HG03064 (cell line): Measurements from ENCODE around the gene RTL10.

Source experiments
- ATAC-seq: cut with Tn5 transposase; IDR thresholded peaks from one replicate; pipeline ENCODE4 v1.9.1; 2021; ENCODE audit warnings: low read depth; ENCODE audit not compliant: unreplicated experiment

RTL10 gene, protein sequence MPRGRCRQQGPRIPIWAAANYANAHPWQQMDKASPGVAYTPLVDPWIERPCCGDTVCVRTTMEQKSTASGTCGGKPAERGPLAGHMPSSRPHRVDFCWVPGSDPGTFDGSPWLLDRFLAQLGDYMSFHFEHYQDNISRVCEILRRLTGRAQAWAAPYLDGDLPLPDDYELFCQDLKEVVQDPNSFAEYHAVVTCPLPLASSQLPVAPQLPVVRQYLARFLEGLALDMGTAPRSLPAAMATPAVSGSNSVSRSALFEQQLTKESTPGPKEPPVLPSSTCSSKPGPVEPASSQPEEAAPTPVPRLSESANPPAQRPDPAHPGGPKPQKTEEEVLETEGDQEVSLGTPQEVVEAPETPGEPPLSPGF

GRCh38 chr22:19854778-19855503, at the start of gene RTL10, which contains the start of gene GNB1L:
TSS of gene RTL10 (minus strand) at chr22:19854874. CDS start at chr22:19852261, 2,613 bp downstream.
TSS of gene GNB1L (minus strand) at chr22:19854874. CDS start at chr22:19821355, 33,519 bp downstream.
- ATAC-seq, result peak; percentile 74

DNA sequence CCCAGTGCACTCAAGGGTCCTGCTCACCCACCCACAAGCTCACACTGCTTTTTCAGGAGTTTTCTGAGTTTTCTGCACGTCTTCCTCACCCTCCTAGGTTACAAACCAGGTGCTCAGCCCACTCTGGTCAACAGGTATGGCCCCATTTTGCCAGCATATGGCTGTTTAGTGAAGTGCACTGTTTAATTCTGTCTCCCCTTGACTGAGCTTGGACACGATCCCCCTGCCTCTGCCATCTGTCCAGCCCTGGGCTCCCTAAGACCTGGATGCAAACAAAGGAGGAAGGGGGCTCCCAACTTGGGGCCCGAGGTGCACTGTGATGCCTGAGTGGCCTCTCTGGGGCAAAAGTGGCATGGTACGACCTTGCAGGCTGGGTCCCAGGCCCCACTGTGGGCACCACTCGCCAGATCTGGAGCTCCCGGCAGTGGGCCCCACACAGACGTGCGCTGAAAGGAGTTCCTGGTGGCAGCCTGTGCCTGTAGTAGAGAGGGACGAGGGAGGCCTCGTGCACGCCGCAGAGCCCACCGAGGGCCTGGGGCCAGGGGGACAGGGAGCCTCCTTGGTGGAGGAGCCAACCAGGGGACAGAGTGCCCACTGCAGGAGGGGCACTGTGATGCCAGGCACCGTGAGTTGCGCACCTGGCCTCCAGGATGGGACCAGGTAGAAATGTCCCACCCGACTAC, 49.6 kb upstream of the RTL10 start:
- no peak for ATAC-seq

GRCh38 chr22:19903513-19903912, 48.8 kb upstream of the RTL10 start:
- ATAC-seq, result no peak

GRCh38 chr22:19903031-19903430, 48.4 kb upstream of the RTL10 start:
- ATAC-seq, result no peak

- ATAC-seq, result no peak
Measured at GRCh38 chr22:19902245-19902715, 47.6 kb upstream of the RTL10 start.

- no peak for ATAC-seq
Measured at GRCh38 chr22:19901577-19902244, 47.0 kb upstream of the RTL10 start.

DNA sequence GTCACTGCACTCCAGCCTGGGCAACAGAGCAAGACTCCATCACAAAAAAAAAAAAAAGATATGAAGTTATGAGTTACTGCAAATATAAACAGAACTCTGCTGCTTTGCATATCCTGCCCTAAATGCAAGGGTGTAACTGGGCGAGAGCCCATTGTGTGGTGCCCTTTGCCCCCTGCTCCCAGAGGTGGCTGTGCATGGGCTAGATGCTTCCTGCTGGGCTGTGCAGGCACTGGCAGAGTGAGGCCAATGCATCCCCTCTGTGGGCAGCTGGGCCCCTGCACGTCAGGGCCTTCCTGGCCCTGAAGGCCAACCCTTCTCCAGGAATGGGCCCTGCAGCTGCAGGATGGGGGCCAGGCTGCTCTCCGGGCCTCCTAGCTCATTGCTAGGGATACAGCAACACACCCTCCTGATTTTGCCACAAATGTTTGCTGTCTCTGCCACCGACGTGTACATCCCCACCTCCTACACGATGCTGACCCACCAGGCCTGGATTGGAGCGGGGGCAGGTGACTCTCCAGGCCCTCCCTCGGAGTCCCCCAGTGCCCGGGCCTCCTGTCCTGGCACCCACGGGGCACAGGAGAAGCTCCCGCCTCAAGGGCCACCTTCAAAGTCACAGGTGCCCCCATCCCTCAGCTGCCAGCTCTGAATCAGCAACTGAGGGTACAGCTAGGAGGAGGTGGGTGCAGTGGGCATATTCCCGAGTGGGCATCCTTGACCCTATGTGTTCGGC, 46.2 kb upstream of the RTL10 start:
- no peak for ATAC-seq

GRCh38 chr22:19898831-19899567, 44.3 kb upstream of the RTL10 start:
- no peak for ATAC-seq

DNA sequence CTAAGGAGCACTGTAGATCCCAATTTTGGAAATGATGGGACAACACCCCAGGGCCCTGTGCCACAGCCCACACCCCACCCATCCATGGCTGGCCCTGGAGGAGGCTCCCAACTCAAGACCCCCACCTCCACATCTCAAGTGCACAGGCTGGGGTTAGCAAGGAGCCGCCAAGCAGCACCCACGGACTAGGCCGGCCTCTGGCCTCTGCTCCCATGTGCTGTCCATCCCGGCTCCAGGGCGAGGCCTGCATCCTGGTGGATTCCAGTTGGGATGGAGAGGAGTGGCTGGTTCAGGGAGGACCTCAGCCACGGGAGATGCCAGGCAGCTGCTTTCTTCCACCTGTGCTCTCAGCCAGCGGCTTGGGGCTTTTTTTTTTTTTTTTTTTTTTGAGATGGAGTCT, 43.5 kb upstream of the RTL10 start:
- ATAC-seq, result no peak

GRCh38 chr22:19897726-19898125, 43.1 kb upstream of the RTL10 start:
- ATAC-seq, result no peak

- ATAC-seq, result no peak
Measured at GRCh38 chr22:19896665-19897355, 42.1 kb upstream of the RTL10 start.

- ATAC-seq, result no peak
Measured at GRCh38 chr22:19895160-19895849, 40.6 kb upstream of the RTL10 start.

- ATAC-seq, result no peak
Measured at GRCh38 chr22:19893363-19893762, 38.7 kb upstream of the RTL10 start.

GRCh38 chr22:19892925-19893324, 38.3 kb upstream of the RTL10 start:
- ATAC-seq, result no peak

- ATAC-seq, result no peak
Measured at GRCh38 chr22:19892257-19892879, 37.7 kb upstream of the RTL10 start.

DNA sequence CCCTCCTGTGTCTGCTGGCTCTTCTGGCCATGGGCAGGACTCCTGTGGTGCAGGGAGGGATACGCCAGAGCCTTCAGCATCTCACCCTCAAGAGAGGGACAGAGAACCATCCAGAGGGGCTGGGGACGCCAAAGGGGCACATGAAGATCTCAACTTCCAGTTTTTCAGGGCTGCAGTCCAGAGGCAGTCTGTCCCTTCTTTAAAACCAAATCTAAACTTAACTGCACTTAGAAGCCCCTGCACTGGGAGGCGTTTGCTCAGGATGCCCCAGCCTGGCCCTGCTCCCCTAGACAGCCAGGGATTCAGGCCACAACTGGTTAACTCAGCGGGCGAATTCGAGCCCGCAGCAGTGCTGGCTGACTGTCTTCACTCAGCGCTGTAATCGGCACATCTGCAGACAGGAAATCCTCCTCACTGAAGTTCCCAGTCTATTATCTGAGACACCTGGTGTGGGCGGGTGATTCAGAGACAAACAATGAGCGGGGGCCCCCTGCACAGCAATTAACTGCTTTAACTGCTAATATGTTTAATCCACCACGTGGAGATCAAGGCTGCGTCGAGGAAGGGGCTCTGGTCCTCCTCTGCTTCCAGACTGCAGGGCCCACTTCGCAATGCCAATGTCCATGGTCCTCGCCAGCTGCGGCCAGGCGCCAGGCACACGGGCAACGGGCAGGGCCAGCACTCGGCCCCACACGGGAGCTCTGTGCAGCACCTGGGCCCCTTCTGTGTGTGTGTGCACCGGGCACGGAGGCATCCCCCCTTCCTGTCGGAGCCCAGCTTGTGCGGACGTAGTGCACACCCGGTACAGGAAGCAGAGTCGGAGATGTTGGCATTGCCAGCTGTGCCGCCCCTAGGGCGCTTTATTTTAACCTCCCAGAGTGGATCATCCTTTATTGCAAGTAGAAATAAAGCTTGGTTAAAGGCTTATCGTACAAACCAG, 36.9 kb upstream of the RTL10 start:
- no peak for ATAC-seq
